ENCODE results near the gene DLG5.
"Not testable (repeated sequence)": the region's sequence is repeated elsewhere in the genome, so short reads cannot be mapped to it uniquely, and the experiment has no call there.

The DLG5 gene

DNA sequence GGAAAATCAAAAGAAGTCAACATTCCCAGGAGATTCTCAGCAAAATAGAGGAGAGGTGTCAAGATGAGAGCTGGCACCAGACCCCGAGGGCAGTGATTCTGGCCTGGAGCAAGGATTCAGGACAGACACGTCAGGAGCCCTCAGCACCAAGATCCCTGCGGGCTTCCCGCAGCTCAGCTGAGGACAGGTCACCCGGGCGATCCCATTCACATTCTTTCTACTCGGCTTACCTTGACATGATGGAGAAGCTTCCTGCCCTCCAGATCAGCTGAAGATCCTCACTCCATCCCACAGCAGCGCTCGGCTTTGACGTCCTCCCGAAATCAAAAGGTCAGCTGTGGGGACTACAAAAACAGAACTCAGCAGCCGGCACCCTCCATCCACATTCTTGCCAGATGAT, 139.1 kb downstream of the DLG5 start:
- no peak for DNase-seq

- DNase-seq: no peak
These were observed 141.7 kb downstream of the DLG5 start for GRCh38 chr10:77784856-77785255.

DNA sequence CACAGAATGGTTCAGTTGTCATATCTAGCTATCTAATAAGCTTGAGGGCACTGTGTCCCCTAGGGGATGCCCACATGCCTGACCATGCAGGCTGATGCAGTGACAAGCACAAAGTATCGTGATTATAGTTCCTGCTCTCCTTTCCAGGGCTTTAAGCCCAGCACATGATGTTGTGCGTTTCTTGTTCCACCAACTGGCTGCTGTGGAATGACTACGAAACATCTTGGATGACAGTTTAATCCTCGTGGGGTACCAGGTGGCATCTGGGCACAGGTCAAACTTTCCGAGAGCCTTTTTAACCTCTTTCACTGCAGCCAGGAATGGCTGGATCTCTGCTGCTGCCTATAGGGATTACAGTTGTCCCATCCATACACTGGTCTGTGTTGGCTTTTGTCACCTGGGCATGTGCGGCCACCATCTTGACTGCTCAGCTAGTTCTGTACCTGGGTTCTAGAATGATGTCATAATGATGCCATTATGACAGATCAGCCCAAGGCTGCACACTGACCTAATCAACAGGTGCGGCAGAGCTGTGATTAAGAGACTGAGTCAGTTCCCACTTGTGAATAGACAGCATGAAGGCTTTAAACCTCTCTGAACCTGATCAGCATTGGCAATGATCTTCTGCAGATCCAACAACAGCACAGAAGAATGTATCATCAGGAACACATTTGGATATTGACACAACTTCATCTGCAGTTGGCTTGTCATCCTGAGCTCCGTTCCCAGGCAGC, 144.1 kb downstream of the DLG5 start:
- no peak for DNase-seq

DNA sequence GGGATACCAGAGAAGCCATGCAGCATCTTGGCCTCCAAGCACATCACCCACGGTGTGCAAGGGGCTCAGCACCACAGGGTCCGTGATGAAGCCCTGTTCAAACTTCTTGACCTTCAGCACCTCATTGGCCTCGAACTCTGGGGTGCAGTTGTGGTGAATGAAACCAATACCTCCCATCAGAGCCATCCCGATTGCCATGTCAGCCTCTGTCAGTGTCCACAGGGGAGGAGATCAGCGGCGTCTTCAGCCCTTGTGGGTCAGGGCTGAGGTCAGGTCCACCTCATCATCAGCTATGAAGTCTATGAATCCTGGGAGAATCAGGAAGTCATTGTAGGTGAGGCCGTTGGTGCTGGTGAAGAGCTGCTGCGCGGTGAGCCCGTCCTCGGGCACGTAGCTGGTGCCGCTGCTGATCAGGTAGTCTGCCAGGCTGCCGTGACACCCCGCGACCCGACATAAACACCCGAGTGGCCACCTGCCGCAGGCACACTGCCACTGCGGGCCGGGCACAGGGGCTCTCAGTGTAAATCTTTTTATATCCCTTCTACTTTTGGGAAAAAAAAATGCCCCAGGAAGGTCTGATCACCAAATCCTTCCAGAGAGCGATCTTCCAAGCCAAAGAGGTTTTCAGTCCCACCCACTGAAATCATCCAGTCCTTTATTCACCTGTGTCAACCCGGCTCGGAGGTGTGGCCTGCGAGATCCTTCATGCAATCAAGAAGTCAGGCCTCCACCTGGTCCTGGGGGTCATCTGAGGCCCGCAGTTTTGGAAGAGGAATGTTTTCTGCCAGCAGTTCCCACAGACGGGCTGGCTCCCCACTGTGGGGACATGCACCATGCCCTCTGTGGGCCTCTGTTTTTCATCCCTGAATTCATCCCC, 144.9 kb downstream of the DLG5 start:
- no peak for DNase-seq

DNA sequence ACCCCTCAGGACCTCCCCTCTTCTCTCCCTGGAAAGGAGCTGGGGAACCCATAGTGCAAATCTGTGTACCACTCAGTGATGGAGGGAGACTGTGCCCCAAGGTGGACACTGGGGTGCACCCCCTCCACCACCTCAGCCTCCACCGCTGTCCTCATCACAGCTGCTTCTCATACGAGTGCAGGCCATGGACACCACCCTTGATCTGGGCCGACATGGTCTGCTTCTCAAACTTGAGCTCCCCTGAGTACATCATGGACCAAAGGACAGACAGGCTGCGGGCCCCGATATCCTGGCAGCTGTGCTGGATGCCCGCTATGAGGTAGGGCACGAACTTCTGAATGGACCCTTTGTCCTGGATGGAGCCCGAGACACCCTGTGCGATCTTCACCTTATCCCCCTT, 146.4 kb downstream of the DLG5 start:
- no peak for DNase-seq

GRCh38 chr10:77776487-77776886, 150.1 kb downstream of the DLG5 start:
- no peak for DNase-seq

DNA sequence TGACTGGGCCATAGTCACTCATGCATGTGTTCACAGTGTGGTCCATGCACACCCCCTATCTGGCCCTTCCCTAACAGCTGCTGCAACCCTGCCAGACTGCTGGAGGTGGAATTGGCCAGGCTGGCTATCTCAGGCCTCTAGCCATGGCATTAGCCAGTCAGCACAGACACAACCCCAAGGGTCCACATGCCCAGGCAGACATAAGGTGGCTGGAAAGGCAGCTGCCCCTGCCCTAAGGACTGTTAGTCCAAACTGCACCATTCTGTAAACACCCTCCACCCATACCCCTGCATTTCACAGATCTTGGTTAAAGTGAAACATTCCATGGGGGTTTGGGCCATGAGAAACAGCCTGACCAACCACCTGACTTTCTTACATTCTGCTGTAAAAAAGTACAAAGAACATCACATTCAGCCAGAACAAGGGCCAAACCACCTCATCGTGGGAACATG, 151.6 kb downstream of the DLG5 start:
- DNase-seq: no peak

DNA sequence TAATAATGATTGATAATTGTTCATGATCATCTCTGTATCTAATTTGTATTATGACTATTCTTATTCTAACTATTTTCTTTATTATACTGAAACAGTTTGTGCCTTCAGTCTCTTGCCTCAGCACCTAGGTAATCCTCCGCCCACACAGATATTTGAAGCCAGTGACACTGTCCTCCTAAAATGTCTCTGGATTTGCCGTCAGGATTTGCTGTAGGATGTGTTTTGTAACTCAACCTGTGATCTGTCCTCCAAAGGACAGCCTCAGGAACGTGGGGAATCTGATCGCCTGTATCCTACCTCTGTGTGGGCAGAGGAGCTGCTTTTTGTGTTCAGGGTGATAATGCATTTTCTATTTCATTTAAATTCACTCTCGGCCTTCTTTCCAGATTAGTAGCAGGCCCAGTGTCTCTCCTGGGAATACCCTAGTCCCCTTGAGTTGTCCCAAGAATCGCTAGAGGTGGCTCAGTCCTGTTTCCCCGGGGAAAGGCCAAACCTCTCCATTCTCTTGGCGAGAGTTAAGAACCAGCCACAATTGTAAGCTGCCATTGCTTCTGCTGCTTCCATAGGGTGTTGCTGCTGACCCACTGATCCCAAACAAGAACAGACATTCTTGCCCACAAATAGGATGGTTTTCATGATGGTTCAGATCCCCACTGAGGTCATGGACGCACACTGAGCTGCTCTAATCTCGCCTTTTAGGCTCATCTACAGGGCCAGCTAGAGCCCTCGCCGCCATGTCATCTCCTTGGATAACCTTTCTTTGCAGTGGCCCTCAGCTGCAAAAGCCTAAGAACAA, 152.7 kb downstream of the DLG5 start:
- DNase-seq: no peak

DNA sequence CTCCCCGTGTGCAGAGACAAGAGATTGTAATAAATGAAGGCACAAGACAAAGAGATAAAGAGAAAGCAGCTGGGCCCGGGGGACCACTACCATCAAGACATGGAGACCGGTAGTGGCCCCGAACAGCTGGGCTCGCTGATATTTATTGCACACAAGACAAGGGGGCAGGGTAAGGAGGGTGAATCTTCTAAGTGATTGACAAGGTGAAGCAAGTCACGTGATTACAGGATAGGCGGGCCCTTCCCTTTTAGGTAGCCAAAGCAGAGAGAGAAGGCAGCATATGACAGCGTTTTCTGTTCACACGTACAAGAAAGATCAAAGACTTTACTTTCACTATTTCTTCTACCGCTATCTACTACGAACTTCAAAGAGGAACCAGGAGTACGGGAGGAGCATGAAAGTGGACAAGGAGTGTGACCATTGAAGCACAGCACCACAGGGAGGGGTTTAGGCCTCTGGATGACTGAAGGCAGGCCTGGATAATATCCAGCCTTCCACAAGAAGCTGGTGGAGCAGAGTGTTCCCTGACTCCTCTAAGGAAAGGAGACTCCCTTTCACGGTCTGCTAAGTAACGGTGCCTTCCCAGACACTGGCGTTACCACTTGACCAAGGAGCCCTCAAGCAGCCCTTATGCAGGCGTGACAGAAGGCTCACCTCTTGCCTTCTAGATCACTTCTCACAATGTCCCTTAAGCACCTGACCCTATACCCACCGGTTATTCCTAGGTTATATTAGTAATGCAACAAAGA, 153.5 kb downstream of the DLG5 start:
- DNase-seq: not testable (repeated sequence)

DNA sequence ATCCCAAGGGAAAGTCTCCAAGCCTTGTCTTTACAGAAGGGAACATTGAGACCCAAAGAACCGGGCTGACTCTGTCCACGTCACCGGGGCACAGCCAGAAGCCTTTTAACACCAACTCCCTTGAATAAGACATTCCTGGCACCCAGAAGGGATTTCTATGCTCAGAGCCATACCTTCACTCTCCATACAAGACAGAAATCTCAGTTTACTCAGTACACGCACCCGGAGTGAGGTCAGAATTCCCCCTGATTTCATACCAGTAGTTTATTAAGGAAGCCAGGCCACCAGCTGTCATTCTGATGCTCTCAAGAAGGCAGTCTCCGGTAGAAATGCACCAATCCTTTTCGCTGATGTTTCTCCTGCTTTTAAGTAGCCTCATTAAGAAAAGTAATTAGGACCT, 154.7 kb downstream of the DLG5 start:
- no peak for DNase-seq

- DNase-seq: no peak
These were observed 155.1 kb downstream of the DLG5 start for GRCh38 chr10:77771450-77771849.

DNA sequence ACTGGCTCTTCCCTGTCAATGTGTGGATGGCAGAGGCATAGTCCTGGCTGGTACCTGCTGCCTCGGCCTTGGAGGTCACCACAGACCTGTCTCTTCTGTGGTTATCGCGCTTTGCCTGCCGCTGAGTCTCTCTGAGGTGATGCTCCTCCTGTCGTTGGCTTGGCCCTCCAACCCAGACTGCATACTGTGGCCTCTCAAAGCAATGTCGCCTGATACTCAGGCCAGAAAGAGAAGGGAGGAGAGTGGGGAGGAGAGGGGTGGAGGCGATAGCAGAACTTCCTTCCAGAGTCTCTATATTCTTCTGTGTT, 155.7 kb downstream of the DLG5 start:
- DNase-seq: no peak

DNA sequence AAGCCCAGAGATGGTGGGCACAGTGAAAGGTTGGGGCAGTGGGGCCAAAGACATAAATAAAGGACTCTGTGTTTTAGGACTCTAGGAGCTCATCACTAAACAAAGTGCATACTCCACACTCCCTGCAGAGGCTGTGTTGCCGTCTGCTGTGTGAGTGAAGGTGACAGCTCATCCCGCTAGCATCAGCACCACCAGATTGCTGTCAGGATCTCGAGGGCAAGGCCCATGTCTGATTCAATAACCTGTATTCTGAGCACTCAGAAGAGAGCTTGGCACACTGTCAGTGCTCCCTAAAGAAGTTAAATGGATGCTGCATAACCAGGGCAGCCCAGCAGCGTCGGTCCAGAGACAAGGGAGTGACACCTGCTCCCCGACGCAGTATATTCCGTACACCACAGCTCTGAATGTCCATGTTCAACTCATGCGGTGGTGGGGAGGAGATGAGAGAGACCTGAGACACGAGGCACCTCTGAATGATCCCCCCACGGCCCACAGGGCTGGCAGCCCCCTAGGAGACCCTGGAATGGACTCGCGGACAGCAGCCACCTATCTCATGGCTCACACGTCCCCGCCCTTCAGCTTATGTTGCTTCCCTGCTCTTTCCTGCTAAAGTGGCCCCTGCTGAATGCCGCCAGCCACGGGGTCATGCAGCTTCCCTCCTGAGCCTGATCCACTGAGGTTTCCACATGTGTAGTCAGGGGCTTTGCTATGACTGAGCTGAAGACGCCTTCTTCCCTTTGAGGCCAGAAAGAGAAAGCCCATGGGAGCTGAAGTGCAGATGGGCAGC, 156.3 kb downstream of the DLG5 start:
- DNase-seq: no peak

- no peak for DNase-seq
These were observed 158.5 kb downstream of the DLG5 start for GRCh38 chr10:77768039-77768438.

GRCh38 chr10:77763453-77764430, 162.8 kb downstream of the DLG5 start:
- no peak for DNase-seq

DNA sequence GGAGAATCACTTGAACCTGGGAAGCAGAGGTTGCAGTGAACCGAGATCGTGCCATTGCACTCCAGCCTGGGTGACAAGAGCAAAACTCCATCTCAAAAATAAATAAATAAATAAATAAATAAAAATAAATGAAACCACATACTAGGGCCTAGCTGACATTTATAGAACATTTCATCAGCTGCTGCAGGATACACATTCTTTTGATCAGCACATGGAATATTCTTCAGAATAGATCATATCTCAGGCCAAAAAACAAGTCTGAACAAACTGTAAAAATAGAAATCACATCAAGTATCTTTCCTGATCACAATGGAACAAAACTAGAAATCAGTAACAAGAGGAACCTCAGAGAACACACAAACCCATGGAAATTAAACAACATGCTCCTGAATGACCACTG, 168.1 kb downstream of the DLG5 start:
- not testable (repeated sequence) for DNase-seq

DNA sequence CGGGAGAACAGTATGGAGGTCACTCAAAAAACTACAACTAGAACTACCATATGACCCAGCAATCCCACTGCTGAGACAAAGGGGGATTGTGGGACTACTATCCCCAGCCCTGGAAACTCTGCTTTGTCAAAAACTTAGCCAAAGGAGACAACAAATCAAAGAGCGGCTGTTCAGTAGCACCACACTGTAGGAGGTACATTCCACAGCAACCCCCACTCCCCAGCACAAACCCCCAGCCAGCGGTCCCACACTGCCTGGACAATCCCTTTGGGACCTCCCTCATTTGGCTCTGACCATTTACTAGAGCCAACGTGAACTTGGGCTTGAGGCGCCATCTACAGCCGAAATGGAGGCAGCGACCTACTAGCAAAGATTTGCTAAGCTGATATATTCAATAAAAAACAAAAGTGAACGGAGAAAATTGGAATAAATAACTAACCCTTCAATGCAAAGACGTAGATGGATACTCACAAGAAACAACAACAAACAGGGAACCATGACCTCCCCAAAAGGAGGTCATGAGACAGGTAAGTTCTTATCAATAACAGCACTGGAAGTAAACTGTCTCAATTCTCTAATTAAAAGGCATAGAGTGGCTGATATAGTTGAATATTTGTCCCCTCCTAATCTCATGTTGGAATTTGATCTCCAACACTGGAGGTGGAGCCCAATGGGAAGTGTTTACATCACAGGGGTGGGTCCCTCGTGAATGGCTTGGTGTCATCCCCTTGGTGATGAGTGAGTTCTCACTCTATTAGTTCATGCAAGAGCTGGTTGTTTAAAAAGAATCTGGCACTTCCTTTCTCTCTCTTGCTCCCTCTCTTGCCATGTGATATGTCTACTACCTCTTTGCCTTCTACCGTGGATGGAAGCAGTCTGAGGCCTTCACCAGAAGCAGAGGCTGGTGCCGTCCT, 170.0 kb downstream of the DLG5 start:
- DNase-seq: no peak

- no peak for DNase-seq
These were observed 180.4 kb downstream of the DLG5 start for GRCh38 chr10:77746047-77746707.

DNA sequence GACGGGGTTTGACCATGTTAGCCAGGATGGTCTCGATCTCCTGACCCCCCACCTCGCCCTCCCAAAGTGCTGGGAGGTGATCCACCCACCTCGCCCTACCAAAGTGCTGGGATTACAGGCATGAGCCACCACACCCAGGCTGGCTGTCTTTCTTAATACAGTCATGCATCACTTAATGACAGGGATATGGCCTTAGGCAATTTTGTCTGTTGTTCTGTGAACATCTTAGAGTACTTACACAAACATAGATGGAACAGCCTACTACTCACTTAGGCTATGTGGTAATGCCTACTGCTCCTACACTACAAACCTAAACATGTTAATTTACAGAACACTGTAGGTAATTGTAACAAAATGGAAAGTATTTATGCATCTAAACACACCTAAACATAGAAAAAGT, 182.3 kb downstream of the DLG5 start:
- no peak for DNase-seq

Measured in CD4-positive, alpha-beta T cell treated with Interleukin-4 for 1 hour (primary cell).